Retinal pigment epithelial cell (primary cell): ENCODE results near the gene PCSK7.

ENCODE experiments used
- DNase-seq: peaks from one replicate; pipeline ENCODE4 v3.0.0-alpha.2; 2010; ENCODE audit warnings: low read depth
- H3K4me3 ChIP-seq: 2 replicates; pipeline ENCODE4 v1.5.1; 2011; ENCODE audit warnings: mild to moderate bottlenecking, low read length, control low read depth, moderate library complexity
- TF ChIP-seq, protein P1 (sequence below): conservative IDR thresholded peaks from 2 replicates; pipeline ENCODE4 v1.5.1; 2011; ENCODE audit warnings: low read depth, low read length, control low read depth, inconsistent platforms

The PCSK7 gene

DNA sequence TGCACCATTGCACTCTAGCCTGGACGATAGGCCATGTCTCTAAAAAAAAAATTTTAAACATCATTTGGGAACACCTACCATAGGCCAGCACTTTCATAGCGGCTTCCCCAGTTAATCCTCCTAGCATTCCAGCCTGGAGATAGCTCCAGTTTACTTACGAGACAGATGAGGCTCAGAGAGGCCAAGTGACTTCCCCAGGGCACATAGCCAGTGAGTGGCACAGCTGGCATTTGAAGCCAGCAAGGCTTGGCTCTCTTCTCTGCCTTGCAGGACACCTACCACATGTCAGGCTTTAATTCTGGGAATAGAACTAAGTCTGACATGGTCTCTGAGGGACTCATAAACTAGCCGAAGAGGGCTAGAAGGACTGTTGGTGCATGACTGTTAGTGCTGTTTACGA lies 37.6 kb downstream of the PCSK7 start:
- no peak for DNase-seq
- H3K4me3 ChIP-seq = no peak overlapping the region
- TF ChIP-seq, protein P1, sequence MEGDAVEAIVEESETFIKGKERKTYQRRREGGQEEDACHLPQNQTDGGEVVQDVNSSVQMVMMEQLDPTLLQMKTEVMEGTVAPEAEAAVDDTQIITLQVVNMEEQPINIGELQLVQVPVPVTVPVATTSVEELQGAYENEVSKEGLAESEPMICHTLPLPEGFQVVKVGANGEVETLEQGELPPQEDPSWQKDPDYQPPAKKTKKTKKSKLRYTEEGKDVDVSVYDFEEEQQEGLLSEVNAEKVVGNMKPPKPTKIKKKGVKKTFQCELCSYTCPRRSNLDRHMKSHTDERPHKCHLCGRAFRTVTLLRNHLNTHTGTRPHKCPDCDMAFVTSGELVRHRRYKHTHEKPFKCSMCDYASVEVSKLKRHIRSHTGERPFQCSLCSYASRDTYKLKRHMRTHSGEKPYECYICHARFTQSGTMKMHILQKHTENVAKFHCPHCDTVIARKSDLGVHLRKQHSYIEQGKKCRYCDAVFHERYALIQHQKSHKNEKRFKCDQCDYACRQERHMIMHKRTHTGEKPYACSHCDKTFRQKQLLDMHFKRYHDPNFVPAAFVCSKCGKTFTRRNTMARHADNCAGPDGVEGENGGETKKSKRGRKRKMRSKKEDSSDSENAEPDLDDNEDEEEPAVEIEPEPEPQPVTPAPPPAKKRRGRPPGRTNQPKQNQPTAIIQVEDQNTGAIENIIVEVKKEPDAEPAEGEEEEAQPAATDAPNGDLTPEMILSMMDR = no peak

DNA sequence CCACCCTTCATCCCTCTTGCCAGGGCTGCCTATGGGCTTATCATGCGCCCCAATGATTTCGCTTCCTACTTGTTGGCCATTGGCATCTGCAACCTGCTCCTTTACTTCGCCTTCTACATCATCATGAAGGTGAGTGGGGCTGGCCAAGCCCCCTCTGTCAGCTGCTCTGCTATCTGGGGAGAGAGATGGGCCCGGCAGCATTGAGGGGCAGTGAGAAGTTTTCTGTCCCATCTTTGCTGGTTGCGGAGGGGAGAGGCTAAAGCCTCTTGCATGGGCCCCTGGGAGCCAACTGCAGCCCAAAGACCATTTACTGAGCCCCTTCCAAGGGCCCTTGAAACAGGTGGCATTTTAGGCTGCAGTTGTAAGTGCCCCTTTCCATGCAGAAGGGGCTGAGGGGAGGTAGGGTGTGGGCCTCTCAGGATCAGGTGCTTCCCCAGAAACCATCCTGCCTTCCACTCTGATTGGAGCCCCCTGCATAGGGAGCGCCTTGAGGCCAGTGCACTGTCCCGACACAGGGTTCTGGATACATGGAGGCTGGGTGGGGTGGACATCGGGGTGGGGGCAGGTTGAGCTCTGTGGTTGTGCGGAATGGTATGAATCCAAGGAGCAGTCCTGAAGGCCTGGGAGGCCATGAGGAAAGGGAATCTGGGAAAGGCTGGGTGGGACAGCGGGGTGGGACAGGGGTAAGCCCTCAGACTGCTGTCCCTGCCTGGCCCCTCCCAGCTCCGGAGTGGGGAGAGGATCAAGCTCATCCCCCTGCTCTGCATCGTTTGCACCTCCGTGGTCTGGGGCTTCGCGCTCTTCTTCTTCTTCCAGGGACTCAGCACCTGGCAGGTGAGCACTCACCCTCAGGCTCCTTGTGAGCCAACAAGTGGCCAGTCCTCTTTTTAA lies 38.5 kb downstream of the PCSK7 start:
- no peak for DNase-seq
- TF ChIP-seq, protein P1 = no peak
- H3K4me3 ChIP-seq = no peak overlapping the region

DNA sequence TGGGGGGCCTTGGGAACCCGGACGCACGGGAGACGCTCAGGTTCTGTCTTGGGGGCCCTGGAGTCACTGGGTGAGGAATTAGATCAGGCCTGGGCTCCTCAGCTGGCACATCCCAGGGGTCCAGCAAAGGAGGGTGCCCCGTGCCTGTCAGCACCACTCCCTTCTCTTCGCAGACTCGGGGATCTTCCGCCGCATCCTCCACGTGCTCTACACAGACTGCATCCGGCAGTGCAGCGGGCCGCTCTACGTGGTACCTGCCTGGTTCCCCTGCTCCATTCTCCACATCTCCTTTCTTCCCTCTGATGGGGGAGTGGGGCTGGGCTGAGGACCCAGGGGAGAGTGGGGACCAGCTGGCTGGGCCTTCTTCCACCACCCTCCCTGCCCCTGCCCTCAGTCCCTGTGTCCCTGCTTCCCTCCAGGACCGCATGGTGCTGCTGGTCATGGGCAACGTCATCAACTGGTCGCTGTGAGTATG lies 39.4 kb downstream of the PCSK7 start:
- TF ChIP-seq, protein P1 = no peak
- no peak overlapping the region for H3K4me3 ChIP-seq
- no peak for DNase-seq

DNA sequence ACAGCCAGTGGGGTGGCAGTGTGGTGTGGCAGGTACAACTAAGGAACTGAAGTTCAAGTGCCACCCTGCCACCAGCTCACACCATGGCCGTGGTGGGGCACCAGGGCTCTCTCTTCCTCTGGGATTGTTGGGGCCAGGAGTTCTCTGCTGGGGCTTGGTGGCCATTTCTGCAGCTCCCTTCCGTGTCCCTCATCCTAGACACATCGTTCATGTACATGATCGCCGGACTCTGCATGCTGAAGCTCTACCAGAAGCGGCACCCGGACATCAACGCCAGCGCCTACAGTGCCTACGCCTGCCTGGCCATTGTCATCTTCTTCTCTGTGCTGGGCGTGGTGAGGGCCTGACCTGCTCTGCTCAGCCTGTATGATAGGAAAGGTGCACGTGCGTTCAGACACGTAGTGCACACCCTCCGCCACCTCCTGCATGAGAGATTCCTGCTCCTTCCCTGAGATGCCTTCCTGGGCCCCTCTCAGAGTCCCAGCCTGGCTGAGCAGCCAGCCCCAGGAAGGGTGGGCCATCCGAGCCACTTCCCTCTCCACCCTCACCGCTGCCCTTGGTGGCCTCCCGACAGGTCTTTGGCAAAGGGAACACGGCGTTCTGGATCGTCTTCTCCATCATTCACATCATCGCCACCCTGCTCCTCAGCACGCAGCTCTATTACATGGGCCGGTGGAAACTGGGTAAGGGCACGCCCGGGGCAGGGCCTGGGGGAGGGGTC lies 40.0 kb downstream of the PCSK7 start:
- TF ChIP-seq, protein P1 = no peak
- no peak for DNase-seq
- no peak overlapping the region for H3K4me3 ChIP-seq

DNA sequence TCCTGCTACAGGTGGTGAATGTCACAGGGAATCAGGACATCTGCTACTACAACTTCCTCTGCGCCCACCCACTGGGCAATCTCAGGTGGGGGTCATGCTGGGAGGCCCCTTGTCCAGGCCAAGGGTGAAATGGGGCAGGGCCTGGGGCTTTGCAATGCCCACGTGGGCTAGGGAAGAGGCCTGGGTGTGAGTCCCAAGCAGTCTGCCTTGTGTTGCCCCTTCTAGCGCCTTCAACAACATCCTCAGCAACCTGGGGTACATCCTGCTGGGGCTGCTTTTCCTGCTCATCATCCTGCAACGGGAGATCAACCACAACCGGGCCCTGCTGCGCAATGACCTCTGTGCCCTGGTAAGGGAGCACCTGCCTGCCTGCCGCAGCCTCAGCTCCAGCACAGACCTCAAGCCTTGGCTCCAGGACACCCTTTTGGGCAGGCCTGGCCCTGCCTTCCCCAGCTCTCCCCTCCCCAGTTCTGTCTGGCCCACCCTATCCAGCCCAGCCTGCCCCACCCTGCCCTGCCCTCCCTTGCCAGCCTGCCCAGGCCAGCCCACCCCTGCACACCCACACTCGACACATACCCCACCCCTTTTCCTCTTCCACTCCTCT lies 41.8 kb downstream of the PCSK7 start:
- no peak for DNase-seq

DNA sequence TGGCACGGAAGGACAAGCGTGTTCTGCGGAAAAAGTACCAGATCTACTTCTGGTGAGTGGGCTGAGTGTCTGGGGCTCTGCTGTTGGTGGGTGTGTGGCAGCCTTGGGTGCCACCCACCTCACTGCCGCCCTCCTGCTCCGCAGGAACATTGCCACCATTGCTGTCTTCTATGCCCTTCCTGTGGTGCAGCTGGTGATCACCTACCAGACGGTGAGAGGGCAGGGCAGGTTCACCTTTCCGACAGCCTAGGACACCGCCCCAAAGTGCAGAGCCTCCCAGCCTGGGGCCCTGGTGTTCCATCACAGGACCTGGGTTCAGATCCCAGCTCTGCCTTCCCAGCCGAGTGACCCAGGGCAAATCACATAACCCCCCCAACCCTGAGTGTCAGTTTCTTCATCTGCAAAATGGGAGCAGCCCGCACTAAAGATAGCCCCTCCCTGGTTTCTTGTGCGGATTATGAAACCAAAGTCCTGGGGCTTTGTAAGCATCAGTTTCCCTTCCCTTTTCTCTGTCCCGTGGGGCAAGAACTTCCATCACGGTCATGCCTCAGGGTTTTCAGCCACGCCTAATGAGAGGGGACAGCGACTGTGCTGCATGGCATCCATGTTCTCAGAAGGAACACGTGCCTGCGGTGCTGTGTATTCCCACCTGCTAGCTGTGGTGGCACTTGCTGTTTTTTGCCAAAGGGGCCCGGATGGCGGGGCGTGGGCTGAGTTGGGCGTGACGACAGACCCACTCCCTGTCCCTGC lies 42.5 kb downstream of the PCSK7 start:
- DNase-seq = no peak
- no peak overlapping the region for H3K4me3 ChIP-seq
- TF ChIP-seq, protein P1 = no peak

More for the DNA sequence above, 41.8 kb downstream of the PCSK7 start:
- TF ChIP-seq, protein P1 = no peak
- H3K4me3 ChIP-seq = no peak overlapping the region
